Measurements from ENCODE around the gene MACROD2. TPM values are rescaled to one million over a fixed set of nuclear protein-coding genes. Genes with fewer than 3 reads are reported as not detected.
"Not testable (repeated sequence)": the region's sequence is repeated elsewhere in the genome, so short reads cannot be mapped to it uniquely, and the experiment has no call there.

Gene MACROD2
- total RNA-seq, 5 donors from 2014 or later (not counting 1 experiment from before 2014, with no cell fraction given), result 0.23 to 1.3 (median 0.51) TPM; not detected in 2

GRCh38 chr20:14005996-14006395, 10.7 kb downstream of the MACROD2 start:
- Mint-ChIP-seq H3K36me3 (no peaks in the 10 kb centered on the region), H3K27me3 (no peaks in the 10 kb centered on the region), H3K9me3 (peaks cover 0 to 3% (median 0%) of the 10 kb centered on the region in 3 donors), H3K27ac (no peak overlapping the region), H3K4me1 (no peaks in the 10 kb centered on the region), H3K4me3 (no peak overlapping the region)
- Histone ChIP-seq H3K4me3 (ENCODE audit: control insufficient read depth in 1 of 2, extremely low read depth in 1 of 2, low read length in 1 of 2) (no peak overlapping the region), H3K4me1 (ENCODE audit: control insufficient read depth in 1 of 2, extremely low read depth in 1 of 2, insufficient read depth in 2 of 2, low read length in 2 of 2) (no peaks in the 10 kb centered on the region), H3K27me3 (replicated peaks in 1 of 2; ENCODE audit: control insufficient read depth in 2 of 2, extremely low read depth in 1 of 2, insufficient read depth in 2 of 2, low read length in 1 of 2) (no peaks in the 10 kb centered on the region), H3K9me3 (no peaks in the 10 kb centered on the region), H3K36me3 (ENCODE audit: control insufficient read depth in 2 of 2, extremely low read depth in 1 of 2, insufficient read depth in 1 of 2, low read length in 1 of 2) (no peaks in the 10 kb centered on the region), H3K27ac (ENCODE audit: low read length) (no peak overlapping the region)
- ATAC-seq (replicated peaks in 1 of 4) (no peak), DNase-seq (no peak)
- CTCF ChIA-PET, result no interaction called here
- WGBS (ENCODE audit: insufficient coverage), result 86% methylated on average over 2 of the region's 4 CpGs
- POLR2A ChIA-PET, result no interaction called here

- Mint-ChIP-seq H3K27ac (no peak overlapping the region), H3K4me3 (no peak overlapping the region), H3K36me3 (no peaks in the 10 kb centered on the region), H3K27me3 (no peaks in the 10 kb centered on the region), H3K4me1 (no peaks in the 10 kb centered on the region), H3K9me3 (peaks cover 4 to 8% (median 5%) of the 10 kb centered on the region in 3 donors)
- H3K4me3 ChIP-seq (ENCODE audit: control insufficient read depth in 1 of 2, extremely low read depth in 1 of 2, low read length in 1 of 2), result no peak overlapping the region
- no peaks in the 10 kb centered on the region for H3K36me3 ChIP-seq (ENCODE audit: control insufficient read depth in 2 of 2, extremely low read depth in 1 of 2, insufficient read depth in 1 of 2, low read length in 1 of 2)
- H3K27me3 ChIP-seq (replicated peaks in 1 of 2; ENCODE audit: control insufficient read depth in 2 of 2, extremely low read depth in 1 of 2, insufficient read depth in 2 of 2, low read length in 1 of 2), result no peaks in the 10 kb centered on the region
- DNase-seq (no peak), ATAC-seq (replicated peaks in 1 of 4) (no peak)
- CTCF ChIA-PET, result no interaction called here
- no peaks in the 10 kb centered on the region for H3K9me3 ChIP-seq
- no CpG with 5 or more reads among the region's 2 CpGs for WGBS (ENCODE audit: insufficient coverage)
- H3K4me1 ChIP-seq (ENCODE audit: control insufficient read depth in 1 of 2, extremely low read depth in 1 of 2, insufficient read depth in 2 of 2, low read length in 2 of 2), result no peaks in the 10 kb centered on the region
- POLR2A ChIA-PET, result no interaction called here
- no peak overlapping the region for H3K27ac ChIP-seq (ENCODE audit: low read length)
These were observed 13.9 kb downstream of the MACROD2 start for GRCh38 chr20:14009208-14009607.

GRCh38 chr20:14012671-14013070, 17.4 kb downstream of the MACROD2 start:
- ChIA-PET POLR2A (no interaction called here), CTCF (no interaction called here)
- no peaks in the 10 kb centered on the region for H3K4me1 ChIP-seq (ENCODE audit: control insufficient read depth in 1 of 2, extremely low read depth in 1 of 2, insufficient read depth in 2 of 2, low read length in 2 of 2)
- no peaks in the 10 kb centered on the region for H3K36me3 Mint-ChIP-seq
- H3K4me3 Mint-ChIP-seq, result no peak overlapping the region
- 100% methylated on average over 2 of the region's 3 CpGs for WGBS (ENCODE audit: insufficient coverage)
- no peak overlapping the region for H3K4me3 ChIP-seq (ENCODE audit: control insufficient read depth in 1 of 2, extremely low read depth in 1 of 2, low read length in 1 of 2)
- no peaks in the 10 kb centered on the region for H3K9me3 ChIP-seq
- H3K9me3 Mint-ChIP-seq, result peaks cover 11 to 17% (median 13%) of the 10 kb centered on the region in 3 donors
- DNase-seq, result no peak
- no peak overlapping the region for H3K27ac Mint-ChIP-seq
- no peaks in the 10 kb centered on the region for H3K27me3 Mint-ChIP-seq
- no peaks in the 10 kb centered on the region for H3K4me1 Mint-ChIP-seq
- H3K27me3 ChIP-seq (replicated peaks in 1 of 2; ENCODE audit: control insufficient read depth in 2 of 2, extremely low read depth in 1 of 2, insufficient read depth in 2 of 2, low read length in 1 of 2), result no peaks in the 10 kb centered on the region
- no peaks in the 10 kb centered on the region for H3K36me3 ChIP-seq (ENCODE audit: control insufficient read depth in 2 of 2, extremely low read depth in 1 of 2, insufficient read depth in 1 of 2, low read length in 1 of 2)
- no peak overlapping the region for H3K27ac ChIP-seq (ENCODE audit: low read length)
- no peak for ATAC-seq (replicated peaks in 1 of 4)

- Histone ChIP-seq H3K27ac (ENCODE audit: low read length) (no peak overlapping the region), H3K9me3 (no peaks in the 10 kb centered on the region), H3K4me3 (ENCODE audit: control insufficient read depth in 1 of 2, extremely low read depth in 1 of 2, low read length in 1 of 2) (no peak overlapping the region), H3K4me1 (ENCODE audit: control insufficient read depth in 1 of 2, extremely low read depth in 1 of 2, insufficient read depth in 2 of 2, low read length in 2 of 2) (no peaks in the 10 kb centered on the region), H3K27me3 (replicated peaks in 1 of 2; ENCODE audit: control insufficient read depth in 2 of 2, extremely low read depth in 1 of 2, insufficient read depth in 2 of 2, low read length in 1 of 2) (no peaks in the 10 kb centered on the region), H3K36me3 (ENCODE audit: control insufficient read depth in 2 of 2, extremely low read depth in 1 of 2, insufficient read depth in 1 of 2, low read length in 1 of 2) (no peaks in the 10 kb centered on the region)
- Mint-ChIP-seq H3K9me3 (peaks cover 4 to 7% (median 5%) of the 10 kb centered on the region in 3 donors), H3K27ac (no peak overlapping the region), H3K27me3 (no peaks in the 10 kb centered on the region), H3K4me3 (no peak overlapping the region), H3K36me3 (no peaks in the 10 kb centered on the region), H3K4me1 (no peaks in the 10 kb centered on the region)
- ChIA-PET POLR2A (interaction anchor here in 1 of 2 donors (0.7 kb wide), 1 partner anchor 78 kb away, joined by 3 read pairs; no protein-coding TSS in a partner anchor), CTCF (no interaction called here)
- no peak for DNase-seq
- no CpG with 5 or more reads among the region's 1 CpG for WGBS (ENCODE audit: insufficient coverage)
- no peak for ATAC-seq (replicated peaks in 1 of 4)
These were observed 35.7 kb downstream of the MACROD2 start for GRCh38 chr20:14030991-14031390.

- Histone ChIP-seq H3K4me1 (ENCODE audit: control insufficient read depth in 1 of 2, extremely low read depth in 1 of 2, insufficient read depth in 2 of 2, low read length in 2 of 2) (no peaks in the 10 kb centered on the region), H3K27me3 (replicated peaks in 1 of 2; ENCODE audit: control insufficient read depth in 2 of 2, extremely low read depth in 1 of 2, insufficient read depth in 2 of 2, low read length in 1 of 2) (no peaks in the 10 kb centered on the region), H3K4me3 (ENCODE audit: control insufficient read depth in 1 of 2, extremely low read depth in 1 of 2, low read length in 1 of 2) (no peak overlapping the region), H3K9me3 (no peaks in the 10 kb centered on the region), H3K36me3 (ENCODE audit: control insufficient read depth in 2 of 2, extremely low read depth in 1 of 2, insufficient read depth in 1 of 2, low read length in 1 of 2) (no peaks in the 10 kb centered on the region), H3K27ac (ENCODE audit: low read length) (no peak overlapping the region)
- Mint-ChIP-seq H3K9me3 (no peaks in the 10 kb centered on the region), H3K27ac (no peak overlapping the region), H3K4me3 (no peak overlapping the region), H3K4me1 (no peaks in the 10 kb centered on the region), H3K36me3 (no peaks in the 10 kb centered on the region), H3K27me3 (no peaks in the 10 kb centered on the region)
- ChIA-PET CTCF (no interaction called here), POLR2A (no interaction called here)
- DNase-seq, result no peak
- no CpG with 5 or more reads among the region's 1 CpG for WGBS (ENCODE audit: insufficient coverage)
- no peak for ATAC-seq (replicated peaks in 1 of 4)
These were observed 38.0 kb downstream of the MACROD2 start for GRCh38 chr20:14033310-14033709.

- no peak overlapping the region for H3K4me3 ChIP-seq (ENCODE audit: control insufficient read depth in 1 of 2, extremely low read depth in 1 of 2, low read length in 1 of 2)
- ChIA-PET POLR2A (no interaction called here), CTCF (no interaction called here)
- Mint-ChIP-seq H3K4me3 (no peak overlapping the region), H3K27ac (no peak overlapping the region), H3K27me3 (no peaks in the 10 kb centered on the region), H3K9me3 (no peaks in the 10 kb centered on the region), H3K4me1 (no peaks in the 10 kb centered on the region), H3K36me3 (no peaks in the 10 kb centered on the region)
- H3K9me3 ChIP-seq, result no peaks in the 10 kb centered on the region
- H3K27me3 ChIP-seq (replicated peaks in 1 of 2; ENCODE audit: control insufficient read depth in 2 of 2, extremely low read depth in 1 of 2, insufficient read depth in 2 of 2, low read length in 1 of 2), result no peaks in the 10 kb centered on the region
- WGBS (ENCODE audit: insufficient coverage), result 100% methylated on average over 3 of the region's 7 CpGs
- no peaks in the 10 kb centered on the region for H3K36me3 ChIP-seq (ENCODE audit: control insufficient read depth in 2 of 2, extremely low read depth in 1 of 2, insufficient read depth in 1 of 2, low read length in 1 of 2)
- DNase-seq, result no peak
- no peak overlapping the region for H3K27ac ChIP-seq (ENCODE audit: low read length)
- H3K4me1 ChIP-seq (ENCODE audit: control insufficient read depth in 1 of 2, extremely low read depth in 1 of 2, insufficient read depth in 2 of 2, low read length in 2 of 2), result no peaks in the 10 kb centered on the region
- ATAC-seq (replicated peaks in 1 of 4), result no peak
These were observed 41.3 kb downstream of the MACROD2 start for GRCh38 chr20:14036567-14036966.

- ATAC-seq (replicated peaks in 1 of 4); H3K36me3 ChIP-seq (ENCODE audit: control insufficient read depth in 2 of 2, extremely low read depth in 1 of 2, insufficient read depth in 1 of 2, low read length in 1 of 2); H3K27me3 Mint-ChIP-seq; H3K27ac ChIP-seq (ENCODE audit: low read length); H3K4me3 Mint-ChIP-seq; POLR2A ChIA-PET; DNase-seq; H3K4me1 ChIP-seq (ENCODE audit: control insufficient read depth in 1 of 2, extremely low read depth in 1 of 2, insufficient read depth in 2 of 2, low read length in 2 of 2); CTCF ChIA-PET; H3K9me3 Mint-ChIP-seq; H3K27me3 ChIP-seq (replicated peaks in 1 of 2; ENCODE audit: control insufficient read depth in 2 of 2, extremely low read depth in 1 of 2, insufficient read depth in 2 of 2, low read length in 1 of 2); H3K9me3 ChIP-seq; H3K27ac Mint-ChIP-seq; H3K4me1 Mint-ChIP-seq; H3K36me3 Mint-ChIP-seq; H3K4me3 ChIP-seq (ENCODE audit: control insufficient read depth in 1 of 2, extremely low read depth in 1 of 2, low read length in 1 of 2): not testable (repeated sequence)
- WGBS (ENCODE audit: insufficient coverage), result 96% methylated on average over 19 of the region's 28 CpGs
These were observed 49.5 kb downstream of the MACROD2 start for GRCh38 chr20:14044712-14045276.

All from T-cell (primary cell).